Common myeloid progenitor, CD34-positive (primary cell): ENCODE measurements around the gene FEM1B.

Experiments used
- CTCF ChIA-PET: fragments of 350-600 bp; sonication (Branson Sonifier 250); formaldehyde crosslinking; loops from one replicate; lab custom pipeline; 2021; ENCODE audit warnings: antibody characterized with exemption; lab: Charles Lee
- POLR2A ChIA-PET: fragments of 350-600 bp; sonication (Branson Sonifier 250); formaldehyde crosslinking; loops from one replicate; lab custom pipeline; 2021; ENCODE audit warnings: antibody characterized with exemption; lab: Charles Lee
- DNase-seq, 3 donors: peaks; one replicate each; pipeline versions ENCODE4 v3.0.0 to v3.0.0-alpha.2; 2013
- H3K27ac ChIP-seq, 2 experiments: 1 replicate in 1 of 2; 2 replicates in 1 of 2; pipeline ENCODE4 v1.7.0; 2013; ENCODE audit warnings: inconsistent platforms in 2 of 2, low read length in 2 of 2, mild to moderate bottlenecking in 2 of 2, low read depth in 1 of 2, moderate library complexity in 1 of 2; ENCODE audit not compliant: severe bottlenecking in 2 of 2, insufficient read depth in 1 of 2, poor library complexity in 1 of 2
- H3K27me3 ChIP-seq, 5 experiments: replicated peaks in 2 of 5; 1 replicate in 3 of 5; 2 replicates in 2 of 5; pipeline versions ENCODE4 v1.6.1 to v1.7.0; 2013; ENCODE audit warnings: low read length in 4 of 5, mild to moderate bottlenecking in 2 of 5, moderate library complexity in 2 of 5, inconsistent platforms in 1 of 5; ENCODE audit not compliant: insufficient read depth in 5 of 5, control insufficient read depth in 4 of 5
- H3K36me3 ChIP-seq, 4 experiments: 1 replicate in 2 of 4; 2 replicates in 2 of 4; pipeline versions ENCODE4 v1.6.1 to v1.7.0; 2013; ENCODE audit warnings: low read length in 3 of 4, control low read depth in 1 of 4, mild to moderate bottlenecking in 1 of 4; ENCODE audit not compliant: control insufficient read depth in 4 of 4, insufficient read depth in 4 of 4
- H3K4me1 ChIP-seq, 4 experiments: 1 replicate in 3 of 4; 2 replicates in 1 of 4; pipeline versions ENCODE4 v1.6.1 to v1.7.1; 2013; ENCODE audit warnings: low read length in 3 of 4, mild to moderate bottlenecking in 3 of 4, control low read depth in 1 of 4, inconsistent platforms in 1 of 4, moderate library complexity in 1 of 4; ENCODE audit not compliant: control insufficient read depth in 4 of 4, insufficient read depth in 4 of 4; ENCODE audit errors: control extremely low read depth in 1 of 4
- H3K4me3 ChIP-seq, 7 experiments: 1 replicate in 4 of 7; 2 replicates in 3 of 7; pipeline versions ENCODE4 v1.5.1 to v1.7.0; 2013; ENCODE audit warnings: mild to moderate bottlenecking in 7 of 7, low read length in 6 of 7, moderate library complexity in 6 of 7, inconsistent platforms in 2 of 7, low read depth in 2 of 7, control low read depth in 1 of 7; ENCODE audit not compliant: insufficient read depth in 4 of 7, control insufficient read depth in 1 of 7; ENCODE audit errors: extremely low read depth in 1 of 7
- H3K9me3 ChIP-seq, 5 experiments: 1 replicate in 4 of 5; 2 replicates in 1 of 5; pipeline versions ENCODE4 v1.6.1 to v1.7.1; 2013; ENCODE audit warnings: low read length in 4 of 5, mild to moderate bottlenecking in 2 of 5, inconsistent platforms in 1 of 5, low read depth in 1 of 5, moderate library complexity in 1 of 5; ENCODE audit not compliant: control insufficient read depth in 4 of 5, insufficient read depth in 2 of 5; ENCODE audit errors: control extremely low read depth in 1 of 5
- WGBS: methylation state at CpG from one replicate; pipeline ENCODE4 v1.1.5; 2013; ENCODE audit not compliant: insufficient coverage; 5-methylcytosine and 5-hydroxymethylcytosine counted together

The FEM1B gene

GRCh38 chr15:68265674-68266073 is 11.9 kb upstream of the FEM1B start:
- no peak for DNase-seq
- Histone ChIP-seq H3K27ac (no peak overlapping the region), H3K4me1 (no peaks in the 10 kb centered on the region), H3K27me3 (peaks cover 0 to 2% (median 0%) of the 10 kb centered on the region in 5 experiments), H3K4me3 (no peak overlapping the region), H3K36me3 (no peaks in the 10 kb centered on the region), H3K9me3 (no peaks in the 10 kb centered on the region)
- POLR2A ChIA-PET, result interaction anchor here (0.9 kb wide), 1 partner anchor 15 kb away, joined by 3 read pairs; no protein-coding TSS in a partner anchor
- 95% methylated on average over 3 of the region's 3 CpGs for WGBS
- CTCF ChIA-PET, result interaction anchor here (1.0 to 1.6 kb wide), 3 partner anchors 12 to 41 kb away, joined by 3 to 5 read pairs (median 5); partner anchors contain the start of gene FEM1B

- H3K27ac ChIP-seq, result no peak overlapping the region
- CTCF ChIA-PET, result interaction anchor here (0.7 to 1.1 kb wide), 2 partner anchors 38 to 430 kb away, joined by 3 read pairs; no protein-coding TSS in a partner anchor
- no peaks in the 10 kb centered on the region for H3K4me1 ChIP-seq
- DNase-seq, result no peak
- no peaks in the 10 kb centered on the region for H3K27me3 ChIP-seq
- H3K9me3 ChIP-seq, result no peaks in the 10 kb centered on the region
- WGBS, result no CpG with 5 or more reads among the region's 3 CpGs
- no peak overlapping the region for H3K4me3 ChIP-seq
- POLR2A ChIA-PET, result no interaction called here
- no peaks in the 10 kb centered on the region for H3K36me3 ChIP-seq
These were observed 9.1 kb upstream of the FEM1B start for GRCh38 chr15:68268405-68268804.

GRCh38 chr15:68271854-68272471 is 5.6 kb upstream of the FEM1B start:
- H3K9me3 ChIP-seq, result no peaks in the 10 kb centered on the region
- H3K4me1 ChIP-seq, result peaks cover 0 to 10% (median 8%) of the 10 kb centered on the region in 4 experiments
- H3K27ac ChIP-seq, result no peak overlapping the region
- no peak for DNase-seq
- POLR2A ChIA-PET, result no interaction called here
- no peaks in the 10 kb centered on the region for H3K27me3 ChIP-seq
- H3K36me3 ChIP-seq, result no peaks in the 10 kb centered on the region
- WGBS, result 91% methylated on average over 10 of the region's 11 CpGs
- CTCF ChIA-PET, result interaction anchor here (0.6 to 1.4 kb wide), 4 partner anchors 17 to 40 kb away, joined by 3 to 5 read pairs (median 3); no protein-coding TSS in a partner anchor
- H3K4me3 ChIP-seq, result no peak overlapping the region

- Histone ChIP-seq H3K9me3 (no peaks in the 10 kb centered on the region), H3K27ac (no peak overlapping the region), H3K36me3 (no peaks in the 10 kb centered on the region), H3K4me1 (peaks cover 0 to 15% (median 9%) of the 10 kb centered on the region in 4 experiments), H3K4me3 (no peak overlapping the region), H3K27me3 (no peaks in the 10 kb centered on the region)
- ChIA-PET POLR2A (no interaction called here), CTCF (interaction anchor here (1.0 to 1.4 kb wide), 3 partner anchors 9 to 41 kb away, joined by 3 read pairs; no protein-coding TSS in a partner anchor)
- WGBS, result 91% methylated on average over 1 of the region's 1 CpG
- DNase-seq, result no peak
These were observed 4.7 kb upstream of the FEM1B start for GRCh38 chr15:68272721-68273271.

GRCh38 chr15:68274201-68274848 is 3.2 kb upstream of the FEM1B start:
- 70% methylated on average over 3 of the region's 5 CpGs for WGBS
- ChIA-PET POLR2A (no interaction called here), CTCF (interaction anchor here (0.9 to 2.6 kb wide), 3 partner anchors 10 to 24 kb away, joined by 3 to 10 read pairs (median 3); no protein-coding TSS in a partner anchor)

GRCh38 chr15:68275165-68275746 is 2.3 kb upstream of the FEM1B start:
- no peak for DNase-seq
- WGBS, result 93% methylated on average over 2 of the region's 3 CpGs
- Histone ChIP-seq H3K9me3 (no peaks in the 10 kb centered on the region), H3K27me3 (no peaks in the 10 kb centered on the region), H3K36me3 (peaks cover 0 to 3% (median 0%) of the 10 kb centered on the region in 4 experiments), H3K4me3 (no peak overlapping the region), H3K27ac (no peak overlapping the region), H3K4me1 (peaks cover 16 to 30% (median 23%) of the 10 kb centered on the region in 4 experiments)
- ChIA-PET POLR2A (no interaction called here), CTCF (interaction anchor here (0.9 to 2.6 kb wide), 3 partner anchors 11 to 25 kb away, joined by 3 to 10 read pairs (median 3); no protein-coding TSS in a partner anchor)

More at GRCh38 chr15:68274201-68274848, 3.2 kb upstream of the FEM1B start:
- H3K27ac ChIP-seq, result no peak overlapping the region
- peaks cover 7 to 22% (median 15%) of the 10 kb centered on the region in 4 experiments for H3K4me1 ChIP-seq
- DNase-seq, result no peak
- no peaks in the 10 kb centered on the region for H3K9me3 ChIP-seq
- H3K4me3 ChIP-seq, result no peak overlapping the region
- H3K27me3 ChIP-seq, result no peaks in the 10 kb centered on the region
- no peaks in the 10 kb centered on the region for H3K36me3 ChIP-seq
